Sigmoid colon (tissue), 4 donors: ENCODE measurements around the gene SF3A1.

Experiments used
- CTCF ChIP-seq, 4 experiments: fragments of 450-650 bp in 3 of 4; fragments of 200-600 bp in 1 of 4; IDR thresholded peaks; one replicate each; pipeline ENCODE4 v1.5.1; 2016 to 2019; ENCODE audit warnings: antibody characterized with exemption in 4 of 4, mild to moderate bottlenecking in 3 of 4, moderate library complexity in 2 of 4
- EP300 ChIP-seq, 4 donors: sonication (generic); formaldehyde crosslinking; IDR thresholded peaks; one replicate each; pipeline ENCODE4 v1.6.1; 2017; ENCODE audit warnings: antibody characterized with exemption in 4 of 4
- POLR2A ChIP-seq, 2 donors: fragments of 450-650 bp; IDR thresholded peaks; one replicate each; pipeline ENCODE4 v1.6.1; 2016; ENCODE audit warnings: antibody characterized with exemption in 2 of 2, mild to moderate bottlenecking in 2 of 2, moderate library complexity in 2 of 2

- no peak for TF ChIP-seq CTCF (IDR thresholded peaks at IDR 0.05)
- no peak for TF ChIP-seq EP300 (IDR thresholded peaks at IDR 0.05)
- no peak for TF ChIP-seq POLR2A (IDR thresholded peaks at IDR 0.05)
Observed at GRCh38 chr22:30293026-30293425, 63.7 kb downstream of the SF3A1 start.
